Pancreas (tissue), 10 donors: Measurements from ENCODE around the gene TRIM75. TPM values are rescaled to one million over a fixed set of nuclear protein-coding genes. Genes with fewer than 3 reads are reported as not detected.

Experiments
- ATAC-seq, 4 donors: fragments of 200-7000 bp; cut with Tn5 transposase; one replicate each; pipeline versions ENCODE4 v1.8.0 to v1.9.1; 2020; ENCODE audit warnings: mild to moderate bottlenecking in 4 of 4, moderate library complexity in 4 of 4
- DNase-seq, 6 donors: peaks; one replicate each; pipeline ENCODE4 v3.0.0-alpha.2; 2020
- FAIRE-seq: peaks from 2 replicates; lab custom pipeline; 2012; peaks lifted over from hg19 to GRCh38; lab: Jason Lieb, UNC
- H3K27ac ChIP-seq, 4 donors: fragments of 200-600 bp; sonication (generic); 1 replicate in 3 of 4; 2 replicates in 1 of 4; pipeline versions ENCODE4 v1.5.0 to v1.8.0; 2020
- H3K27me3 ChIP-seq, 4 donors: fragments of 200-600 bp; one replicate each; pipeline ENCODE4 v1.8.0; 2021
- H3K36me3 ChIP-seq, 3 donors: fragments of 200-600 bp; sonication (generic) in 1 of 3; one replicate each; pipeline versions ENCODE4 v1.5.0 to v1.8.0; 2020 to 2021
- H3K4me1 ChIP-seq, 3 donors: fragments of 200-600 bp; one replicate each; pipeline ENCODE4 v1.8.0; 2021
- H3K4me3 ChIP-seq, 4 donors: fragments of 200-600 bp; sonication (generic) in 2 of 4; one replicate each; pipeline versions ENCODE4 v1.5.0 to v1.8.0; 2020 to 2021
- H3K9me3 ChIP-seq, 4 donors: fragments of 200-600 bp; one replicate each; pipeline ENCODE4 v1.8.0; 2021
- WGBS, 2 donors: extraction: QIAGEN DNeasy Blood & Tissue Kit; methylation state at CpG; one replicate each; pipeline ENCODE4 v1.1.7; 2013; 5-methylcytosine and 5-hydroxymethylcytosine counted together
- intact Hi-C, 3 donors: fragments of 100-400 bp; cut with DNase I; formaldehyde crosslinking; loops; one replicate each; pipeline versions ENCODE4 v1.11.1 to v1.14.2; 2022
- polyA plus RNA-seq, 2 donors: library from polyadenylated mRNA; stranded (reverse); fragments of 200-250 nt; gene quantifications; one replicate each; pipeline ENCODE4 v1.2.3, GENCODE V29; 2013
- total RNA-seq, 6 donors: library from RNA; stranded (reverse); fragmentation: NEBNext Ultra II Directional in 4 of 6; extraction: Animal tissue kit (Norgen Biotek cat#: 25700) in 4 of 6; gene quantifications; one replicate each; pipeline versions ENCODE4 v1.2.1 to v1.2.4, GENCODE V29; 2021 to 2023
- TF ChIP-seq, protein P1 (sequence below), 4 donors: fragments of 200-600 bp; sonication (generic) in 3 of 4; IDR thresholded peaks; one replicate each; pipeline versions ENCODE4 v1.5.0 to v1.8.0; 2021; ENCODE audit warnings: antibody characterized with exemption in 4 of 4
- donor health status: healthy with polysubstance abuse.
- donor health status: DM: no; HTN: no; CAD: no; lungs with moderate emphysema.
- donor health status: DM: no; HTN: no; CAD: no.
- donor health status: control.
- donor health status: control.
- donor health status: Bipolar disorder and iron deficiency.
- donor health status: DM: yes; HTN: yes; CAD: no.
- donor health status: DM: no; HTN: no; CAD: no.
- donor health status: DM: no; HTN: no; CAD: no.
- donor health status: DM: yes; HTN: yes; CAD: no.

TRIM75 gene
- not detected for total RNA-seq
- not detected for polyA plus RNA-seq

DNA sequence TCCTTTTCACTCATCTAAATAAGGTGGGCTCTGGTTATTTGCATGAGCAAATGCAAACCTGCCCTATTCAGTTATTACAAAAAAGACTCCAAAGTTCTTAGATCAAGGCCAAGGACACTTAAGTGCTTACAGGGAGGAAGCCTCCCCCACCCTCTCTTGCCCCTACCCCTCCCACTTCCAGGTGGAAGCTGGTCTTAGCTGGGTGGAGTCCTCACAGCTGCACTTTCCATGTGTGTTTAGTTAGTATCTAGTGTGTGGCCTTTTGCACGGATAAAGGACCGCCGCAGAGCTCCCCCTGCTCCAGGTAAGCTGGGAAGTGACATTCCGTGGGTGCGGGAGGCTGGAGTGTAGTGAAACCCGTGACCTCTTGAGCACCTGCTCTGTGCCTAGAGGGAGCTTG lies at the start of gene TRIM75:
Gene TRIM75 (plus strand): TSS at position 222 of the 400 bp plus-strand sequence. CDS start 5,282 bp downstream, outside the sequence.
- H3K27ac ChIP-seq, result no peak within 1 kb of the TSS
- no peak for ATAC-seq
- no peak for DNase-seq
- H3K36me3 ChIP-seq, result no peaks in the 10 kb centered on the region
- H3K27me3 ChIP-seq, result no peaks in the 10 kb centered on the region
- no peak within 1 kb of the TSS for H3K4me3 ChIP-seq
- FAIRE-seq, result no peak
- WGBS, 2 donors, result 69 to 70% methylated on average over 6 of the region's 6 CpGs
- intact Hi-C loops, result no loop called here
- H3K9me3 ChIP-seq, result no peaks in the 10 kb centered on the region
- H3K4me1 ChIP-seq, result no peaks in the 10 kb centered on the region
- TF ChIP-seq, protein P1, sequence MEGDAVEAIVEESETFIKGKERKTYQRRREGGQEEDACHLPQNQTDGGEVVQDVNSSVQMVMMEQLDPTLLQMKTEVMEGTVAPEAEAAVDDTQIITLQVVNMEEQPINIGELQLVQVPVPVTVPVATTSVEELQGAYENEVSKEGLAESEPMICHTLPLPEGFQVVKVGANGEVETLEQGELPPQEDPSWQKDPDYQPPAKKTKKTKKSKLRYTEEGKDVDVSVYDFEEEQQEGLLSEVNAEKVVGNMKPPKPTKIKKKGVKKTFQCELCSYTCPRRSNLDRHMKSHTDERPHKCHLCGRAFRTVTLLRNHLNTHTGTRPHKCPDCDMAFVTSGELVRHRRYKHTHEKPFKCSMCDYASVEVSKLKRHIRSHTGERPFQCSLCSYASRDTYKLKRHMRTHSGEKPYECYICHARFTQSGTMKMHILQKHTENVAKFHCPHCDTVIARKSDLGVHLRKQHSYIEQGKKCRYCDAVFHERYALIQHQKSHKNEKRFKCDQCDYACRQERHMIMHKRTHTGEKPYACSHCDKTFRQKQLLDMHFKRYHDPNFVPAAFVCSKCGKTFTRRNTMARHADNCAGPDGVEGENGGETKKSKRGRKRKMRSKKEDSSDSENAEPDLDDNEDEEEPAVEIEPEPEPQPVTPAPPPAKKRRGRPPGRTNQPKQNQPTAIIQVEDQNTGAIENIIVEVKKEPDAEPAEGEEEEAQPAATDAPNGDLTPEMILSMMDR (IDR thresholded peaks at IDR 0.05), result no peak

DNA sequence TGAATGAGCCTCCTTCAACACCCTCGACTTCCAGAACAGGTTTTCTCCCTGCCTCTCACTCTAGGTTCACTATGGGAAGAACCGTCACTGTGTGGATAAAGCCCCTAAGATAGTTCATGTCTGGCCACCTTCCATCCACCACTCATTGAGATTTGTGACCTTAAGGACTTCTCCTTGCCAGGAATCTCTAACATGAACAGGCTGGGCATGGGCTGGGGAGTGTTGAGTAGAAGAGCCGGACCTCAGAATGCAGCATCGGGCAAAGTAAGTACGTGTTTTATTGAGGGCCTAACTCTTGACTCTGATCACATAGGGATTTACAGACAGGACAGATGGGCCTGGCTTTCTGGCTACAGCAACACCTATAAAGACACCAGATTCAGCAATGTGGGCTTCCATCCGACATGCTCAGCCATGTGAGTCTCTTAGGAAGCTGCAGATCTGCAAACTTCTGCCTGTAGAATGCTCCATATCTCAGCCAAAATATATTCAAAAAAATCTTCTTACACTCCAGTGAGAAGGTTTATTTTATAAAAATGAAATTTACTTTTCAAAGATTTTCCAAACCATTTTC lies 48.2 kb upstream of the TRIM75 start:
- H3K27me3 ChIP-seq, result peaks cover 0 to 4% (median 0%) of the 10 kb centered on the region in 4 donors
- ATAC-seq, result no peak
- H3K4me3 ChIP-seq, result no peak overlapping the region
- no peak overlapping the region for H3K27ac ChIP-seq
- DNase-seq, result no peak
- intact Hi-C loops, result no loop called here
- no peaks in the 10 kb centered on the region for H3K9me3 ChIP-seq
- H3K36me3 ChIP-seq, result no peaks in the 10 kb centered on the region
- no peaks in the 10 kb centered on the region for H3K4me1 ChIP-seq
- TF ChIP-seq, protein P1 (IDR thresholded peaks at IDR 0.05), result no peak
- FAIRE-seq, result no peak
- WGBS, 2 donors, result 70 to 71% methylated on average over 6 of the region's 6 CpGs

DNA sequence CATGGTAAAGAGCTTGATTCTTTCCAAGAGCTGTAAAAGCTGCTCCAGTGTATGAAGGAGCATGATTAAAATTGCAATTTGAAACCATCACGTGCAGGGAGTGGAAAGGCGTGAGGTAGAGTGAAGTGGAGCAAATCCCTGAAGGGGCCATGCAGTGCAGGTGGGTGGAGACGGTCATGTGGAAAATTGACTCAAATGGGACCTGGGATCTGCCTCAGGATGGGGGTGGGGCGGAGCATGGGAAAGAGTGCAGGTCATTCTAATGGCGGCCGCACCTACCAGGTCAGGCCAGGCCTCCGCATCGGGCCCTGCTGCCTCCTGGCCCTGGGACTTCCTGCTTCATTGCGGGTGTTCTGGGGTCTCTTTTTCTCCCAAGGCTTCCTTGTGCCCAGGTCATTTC lies 47.2 kb upstream of the TRIM75 start:
- no peaks in the 10 kb centered on the region for H3K9me3 ChIP-seq
- TF ChIP-seq, protein P1 (IDR thresholded peaks at IDR 0.05), result no peak
- WGBS, 2 donors, result 76 to 82% methylated on average over 9 of the region's 9 CpGs
- intact Hi-C loops, result no loop called here
- H3K27me3 ChIP-seq, result peaks cover 0 to 4% (median 0%) of the 10 kb centered on the region in 4 donors
- H3K4me1 ChIP-seq, result no peaks in the 10 kb centered on the region
- ATAC-seq (no peak), FAIRE-seq (no peak), DNase-seq (no peak)
- H3K36me3 ChIP-seq, result no peaks in the 10 kb centered on the region
- no peak overlapping the region for H3K4me3 ChIP-seq
- H3K27ac ChIP-seq, result no peak overlapping the region

DNA sequence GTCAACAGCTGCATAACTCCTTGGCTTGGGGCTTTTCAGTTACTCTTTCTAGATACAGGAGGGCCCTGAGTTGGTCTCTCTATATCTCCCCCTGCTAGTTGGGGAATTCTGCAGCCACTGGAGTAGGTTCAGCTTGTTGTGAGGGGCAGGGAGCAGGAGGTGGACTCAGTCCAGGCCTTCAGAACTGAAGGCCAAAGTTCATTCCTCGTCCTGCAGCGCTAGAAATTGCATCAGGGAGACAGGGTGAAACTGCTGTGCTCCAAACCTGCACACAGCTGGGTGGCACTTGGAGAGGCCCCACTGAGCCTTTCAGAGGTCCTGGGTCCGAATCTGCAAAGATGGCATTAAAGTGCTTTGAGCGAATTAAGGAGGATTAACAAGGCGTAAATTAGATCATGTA lies 46.8 kb upstream of the TRIM75 start:
- ATAC-seq (no peak), FAIRE-seq (no peak), DNase-seq (no peak)
- H3K27me3 ChIP-seq, result peaks cover 0 to 4% (median 0%) of the 10 kb centered on the region in 4 donors
- H3K4me3 ChIP-seq, result no peak overlapping the region
- no peaks in the 10 kb centered on the region for H3K9me3 ChIP-seq
- TF ChIP-seq, protein P1 (IDR thresholded peaks at IDR 0.05), result no peak
- no peaks in the 10 kb centered on the region for H3K36me3 ChIP-seq
- H3K27ac ChIP-seq, result no peak overlapping the region
- H3K4me1 ChIP-seq, result no peaks in the 10 kb centered on the region
- intact Hi-C loops, result no loop called here
- 57 to 64% methylated on average over 5 of the region's 5 CpGs for WGBS, 2 donors

DNA sequence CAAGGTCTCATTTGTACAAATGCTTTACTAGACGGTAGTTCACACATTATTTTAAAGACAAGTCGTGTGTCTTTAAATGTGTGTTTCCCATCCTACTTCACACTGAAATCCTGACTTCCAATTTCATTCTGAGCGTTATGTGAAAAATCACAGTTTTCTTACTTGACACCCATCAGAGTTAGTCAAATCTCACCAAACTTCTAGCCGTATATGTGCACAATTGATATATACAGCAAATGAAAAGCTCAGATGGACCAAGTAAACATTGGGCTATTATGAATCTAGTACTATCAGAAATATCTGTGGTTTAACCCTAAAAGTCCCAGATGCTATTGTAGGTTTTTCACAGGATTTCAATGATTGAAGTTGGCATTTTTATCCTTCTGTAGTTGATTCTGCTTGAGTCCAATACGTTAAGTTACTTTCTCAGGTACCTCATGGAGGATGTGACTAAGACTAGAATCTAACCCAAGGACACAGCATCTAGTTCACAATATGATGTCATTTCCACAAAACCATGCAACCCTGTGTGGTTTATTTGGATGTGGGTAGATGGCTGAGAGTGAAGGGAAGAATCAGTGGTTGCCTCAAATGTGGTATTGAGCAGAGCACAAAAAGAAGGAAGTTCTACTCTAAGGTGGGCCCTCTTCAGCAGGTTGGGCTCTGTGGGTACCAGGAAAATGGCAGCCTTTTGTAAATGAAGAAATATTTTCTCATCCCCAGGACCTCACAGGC lies 44.0 kb upstream of the TRIM75 start:
- intact Hi-C loops, result no loop called here
- WGBS, 2 donors, result 41 to 45% methylated on average over 5 of the region's 5 CpGs
- no peak overlapping the region for H3K27ac ChIP-seq
- H3K27me3 ChIP-seq, result no peaks in the 10 kb centered on the region
- FAIRE-seq, result no peak
- no peaks in the 10 kb centered on the region for H3K4me1 ChIP-seq
- no peak overlapping the region for H3K4me3 ChIP-seq
- no peak for DNase-seq
- TF ChIP-seq, protein P1 (IDR thresholded peaks at IDR 0.05), result no peak
- H3K36me3 ChIP-seq, result no peaks in the 10 kb centered on the region
- no peak for ATAC-seq
- no peaks in the 10 kb centered on the region for H3K9me3 ChIP-seq
